ENCODE measurements around the gene CPE. TPM values are rescaled to one million over a fixed set of nuclear protein-coding genes. Genes with fewer than 3 reads are reported as not detected.

CPE gene
- total and polyA plus RNA-seq, 4 donors: 3.0 to 5.6 (median 4.5) TPM

DNA sequence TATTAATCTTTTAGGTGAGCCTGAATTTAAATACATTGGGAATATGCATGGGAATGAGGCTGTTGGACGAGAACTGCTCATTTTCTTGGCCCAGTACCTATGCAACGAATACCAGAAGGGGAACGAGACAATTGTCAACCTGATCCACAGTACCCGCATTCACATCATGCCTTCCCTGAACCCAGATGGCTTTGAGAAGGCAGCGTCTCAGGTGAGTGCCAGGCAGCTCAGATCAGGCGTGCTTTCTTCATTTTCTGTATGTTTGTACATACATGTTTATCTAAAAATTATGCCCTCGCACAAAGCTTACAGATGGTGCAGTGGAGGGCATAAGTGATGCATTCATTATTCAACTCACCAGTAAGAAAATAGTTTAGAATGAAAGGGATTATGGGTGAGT lies 85.6 kb downstream of the CPE start:
- Histone ChIP-seq H3K4me3 (ENCODE audit: low read depth in 1 of 3, low read length in 3 of 3) (no peak overlapping the region), H3K27me3 (ENCODE audit: control insufficient read depth in 4 of 4, insufficient read depth in 4 of 4, low read length in 3 of 4) (no peaks in the 10 kb centered on the region), H3K9ac (ENCODE audit: low read depth in 1 of 2, low read length in 2 of 2) (no peak overlapping the region), H3K27ac (ENCODE audit: low read depth in 1 of 2, low read length in 2 of 2) (no peak overlapping the region), H3K36me3 (ENCODE audit: control insufficient read depth in 4 of 4, insufficient read depth in 3 of 4, low read depth in 1 of 4, low read length in 3 of 4) (no peaks in the 10 kb centered on the region), H3K9me3 (ENCODE audit: control insufficient read depth in 4 of 4, low read length in 3 of 4) (no peaks in the 10 kb centered on the region), H3K4me1 (ENCODE audit: control insufficient read depth in 4 of 4, insufficient read depth in 4 of 4, low read length in 3 of 4) (peaks cover 0 to 3% (median 0%) of the 10 kb centered on the region in 4 donors)
- WGBS: 64% methylated on average over 7 of the region's 7 CpGs
- TF ChIP-seq, protein P1, sequence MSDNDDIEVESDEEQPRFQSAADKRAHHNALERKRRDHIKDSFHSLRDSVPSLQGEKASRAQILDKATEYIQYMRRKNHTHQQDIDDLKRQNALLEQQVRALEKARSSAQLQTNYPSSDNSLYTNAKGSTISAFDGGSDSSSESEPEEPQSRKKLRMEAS (IDR thresholded peaks at IDR 0.05): no peak
- TF ChIP-seq RAD21 (IDR thresholded peaks at IDR 0.05): no peak
- TF ChIP-seq NR2F2 (IDR thresholded peaks at IDR 0.05): no peak
- no peak for TF ChIP-seq YY1 (IDR thresholded peaks at IDR 0.05)
- no peak for TF ChIP-seq FOXA1 (IDR thresholded peaks at IDR 0.05)
- TF ChIP-seq HNF4A (conservative IDR thresholded peaks at IDR 0.05): no peak
- TF ChIP-seq, protein P2, sequence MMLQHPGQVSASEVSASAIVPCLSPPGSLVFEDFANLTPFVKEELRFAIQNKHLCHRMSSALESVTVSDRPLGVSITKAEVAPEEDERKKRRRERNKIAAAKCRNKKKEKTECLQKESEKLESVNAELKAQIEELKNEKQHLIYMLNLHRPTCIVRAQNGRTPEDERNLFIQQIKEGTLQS (IDR thresholded peaks at IDR 0.05): no peak
- no peak for TF ChIP-seq JUND (IDR thresholded peaks at IDR 0.05)
- no peak for TF ChIP-seq GABPA (IDR thresholded peaks at IDR 0.05 in 1 of 2, conservative IDR thresholded peaks at IDR 0.05 in 1 of 2)
- TF ChIP-seq FOXA2 (IDR thresholded peaks at IDR 0.05): no peak
- no peak for TF ChIP-seq TAF1 (conservative IDR thresholded peaks at IDR 0.05)
- no peak for TF ChIP-seq EGR1 (IDR thresholded peaks at IDR 0.05; ENCODE audit: low read depth in 2 of 2)
- TF ChIP-seq, protein P3, sequence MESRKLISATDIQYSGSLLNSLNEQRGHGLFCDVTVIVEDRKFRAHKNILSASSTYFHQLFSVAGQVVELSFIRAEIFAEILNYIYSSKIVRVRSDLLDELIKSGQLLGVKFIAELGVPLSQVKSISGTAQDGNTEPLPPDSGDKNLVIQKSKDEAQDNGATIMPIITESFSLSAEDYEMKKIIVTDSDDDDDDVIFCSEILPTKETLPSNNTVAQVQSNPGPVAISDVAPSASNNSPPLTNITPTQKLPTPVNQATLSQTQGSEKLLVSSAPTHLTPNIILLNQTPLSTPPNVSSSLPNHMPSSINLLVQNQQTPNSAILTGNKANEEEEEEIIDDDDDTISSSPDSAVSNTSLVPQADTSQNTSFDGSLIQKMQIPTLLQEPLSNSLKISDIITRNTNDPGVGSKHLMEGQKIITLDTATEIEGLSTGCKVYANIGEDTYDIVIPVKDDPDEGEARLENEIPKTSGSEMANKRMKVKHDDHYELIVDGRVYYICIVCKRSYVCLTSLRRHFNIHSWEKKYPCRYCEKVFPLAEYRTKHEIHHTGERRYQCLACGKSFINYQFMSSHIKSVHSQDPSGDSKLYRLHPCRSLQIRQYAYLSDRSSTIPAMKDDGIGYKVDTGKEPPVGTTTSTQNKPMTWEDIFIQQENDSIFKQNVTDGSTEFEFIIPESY (IDR thresholded peaks at IDR 0.05): no peak
- TF ChIP-seq, protein P4, sequence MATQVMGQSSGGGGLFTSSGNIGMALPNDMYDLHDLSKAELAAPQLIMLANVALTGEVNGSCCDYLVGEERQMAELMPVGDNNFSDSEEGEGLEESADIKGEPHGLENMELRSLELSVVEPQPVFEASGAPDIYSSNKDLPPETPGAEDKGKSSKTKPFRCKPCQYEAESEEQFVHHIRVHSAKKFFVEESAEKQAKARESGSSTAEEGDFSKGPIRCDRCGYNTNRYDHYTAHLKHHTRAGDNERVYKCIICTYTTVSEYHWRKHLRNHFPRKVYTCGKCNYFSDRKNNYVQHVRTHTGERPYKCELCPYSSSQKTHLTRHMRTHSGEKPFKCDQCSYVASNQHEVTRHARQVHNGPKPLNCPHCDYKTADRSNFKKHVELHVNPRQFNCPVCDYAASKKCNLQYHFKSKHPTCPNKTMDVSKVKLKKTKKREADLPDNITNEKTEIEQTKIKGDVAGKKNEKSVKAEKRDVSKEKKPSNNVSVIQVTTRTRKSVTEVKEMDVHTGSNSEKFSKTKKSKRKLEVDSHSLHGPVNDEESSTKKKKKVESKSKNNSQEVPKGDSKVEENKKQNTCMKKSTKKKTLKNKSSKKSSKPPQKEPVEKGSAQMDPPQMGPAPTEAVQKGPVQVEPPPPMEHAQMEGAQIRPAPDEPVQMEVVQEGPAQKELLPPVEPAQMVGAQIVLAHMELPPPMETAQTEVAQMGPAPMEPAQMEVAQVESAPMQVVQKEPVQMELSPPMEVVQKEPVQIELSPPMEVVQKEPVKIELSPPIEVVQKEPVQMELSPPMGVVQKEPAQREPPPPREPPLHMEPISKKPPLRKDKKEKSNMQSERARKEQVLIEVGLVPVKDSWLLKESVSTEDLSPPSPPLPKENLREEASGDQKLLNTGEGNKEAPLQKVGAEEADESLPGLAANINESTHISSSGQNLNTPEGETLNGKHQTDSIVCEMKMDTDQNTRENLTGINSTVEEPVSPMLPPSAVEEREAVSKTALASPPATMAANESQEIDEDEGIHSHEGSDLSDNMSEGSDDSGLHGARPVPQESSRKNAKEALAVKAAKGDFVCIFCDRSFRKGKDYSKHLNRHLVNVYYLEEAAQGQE (IDR thresholded peaks at IDR 0.05): no peak
- TF ChIP-seq, protein P5, sequence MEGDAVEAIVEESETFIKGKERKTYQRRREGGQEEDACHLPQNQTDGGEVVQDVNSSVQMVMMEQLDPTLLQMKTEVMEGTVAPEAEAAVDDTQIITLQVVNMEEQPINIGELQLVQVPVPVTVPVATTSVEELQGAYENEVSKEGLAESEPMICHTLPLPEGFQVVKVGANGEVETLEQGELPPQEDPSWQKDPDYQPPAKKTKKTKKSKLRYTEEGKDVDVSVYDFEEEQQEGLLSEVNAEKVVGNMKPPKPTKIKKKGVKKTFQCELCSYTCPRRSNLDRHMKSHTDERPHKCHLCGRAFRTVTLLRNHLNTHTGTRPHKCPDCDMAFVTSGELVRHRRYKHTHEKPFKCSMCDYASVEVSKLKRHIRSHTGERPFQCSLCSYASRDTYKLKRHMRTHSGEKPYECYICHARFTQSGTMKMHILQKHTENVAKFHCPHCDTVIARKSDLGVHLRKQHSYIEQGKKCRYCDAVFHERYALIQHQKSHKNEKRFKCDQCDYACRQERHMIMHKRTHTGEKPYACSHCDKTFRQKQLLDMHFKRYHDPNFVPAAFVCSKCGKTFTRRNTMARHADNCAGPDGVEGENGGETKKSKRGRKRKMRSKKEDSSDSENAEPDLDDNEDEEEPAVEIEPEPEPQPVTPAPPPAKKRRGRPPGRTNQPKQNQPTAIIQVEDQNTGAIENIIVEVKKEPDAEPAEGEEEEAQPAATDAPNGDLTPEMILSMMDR (IDR thresholded peaks at IDR 0.05; ENCODE audit: low read depth, low read length, missing input control): no peak
- TF ChIP-seq HNF4G (IDR thresholded peaks at IDR 0.05): no peak
- DNase-seq (ENCODE audit: low spot score): no peak
